Cardiac septum (tissue), 1 donor: ENCODE data around the gene N4BP2. TPM values are rescaled to one million over a fixed set of nuclear protein-coding genes. Genes with fewer than 3 reads are reported as not detected.
"Not testable (repeated sequence)": the region's sequence is repeated elsewhere in the genome, so short reads cannot be mapped to it uniquely, and the experiment has no call there.

Experiments used
- DNase-seq: peaks from one replicate; pipeline ENCODE4 v3.0.0-alpha.2; 2020; ENCODE audit warnings: low spot score
- intact Hi-C: fragments of 100-400 bp; cut with DNase I; formaldehyde crosslinking; loops from one replicate; pipeline ENCODE4 v1.14.0; 2022
- total RNA-seq: library from RNA; stranded (reverse); fragmentation: NEBNext Ultra II Directional; extraction: Animal tissue kit (Norgen Biotek cat#: 25700); gene quantifications from one replicate; pipeline ENCODE4 v1.2.1, GENCODE V29; 2021
- donor health status: DM: no; HTN: no; CAD: no.

N4BP2 gene
- total RNA-seq, 1 donor from 2014 or later, result 5.2 TPM

DNA sequence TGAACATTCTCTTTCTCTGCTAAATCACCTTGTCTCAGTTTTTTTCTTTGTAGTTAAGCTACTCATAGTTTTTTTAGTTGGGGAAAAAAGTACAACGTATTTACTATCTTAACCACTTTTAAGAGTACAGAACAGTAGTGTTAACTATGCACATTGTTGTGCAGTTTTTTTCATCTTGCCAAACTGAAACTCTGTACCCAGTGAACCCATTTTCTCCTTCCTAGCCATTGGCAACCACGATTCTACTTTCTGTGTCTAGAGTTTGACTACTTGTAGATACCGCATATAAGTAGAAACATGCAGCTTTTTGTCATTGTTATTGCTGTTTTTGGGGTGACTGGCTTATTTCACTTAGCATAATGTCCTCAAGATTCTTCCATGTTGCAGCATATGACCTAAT is 10.0 kb downstream of the N4BP2 start:
- DNase-seq, result no peak
- intact Hi-C loops, result no loop called here

DNA sequence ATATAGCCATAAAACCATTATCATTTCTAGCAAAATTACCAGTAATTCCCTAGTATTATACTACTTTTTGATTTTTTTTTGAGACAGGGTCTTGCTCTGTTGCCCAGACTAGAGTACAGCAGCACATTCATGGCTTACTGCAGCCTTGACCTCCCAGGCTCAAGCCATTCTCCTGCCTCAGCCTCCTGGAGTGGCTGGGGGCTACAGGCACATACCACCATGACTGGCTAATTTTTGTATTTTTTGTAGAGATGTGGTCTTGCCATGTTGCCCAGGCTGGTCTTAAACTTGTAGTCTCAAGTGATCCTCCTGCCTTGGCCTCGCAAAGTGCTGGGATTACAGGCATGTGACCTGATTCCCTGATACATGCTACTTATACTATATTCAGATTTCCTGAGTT is 13.7 kb downstream of the N4BP2 start:
- no peak for DNase-seq
- intact Hi-C loops, result no loop called here

GRCh38 chr4:40086421-40086820 is 29.8 kb downstream of the N4BP2 start:
- DNase-seq, result no peak
- intact Hi-C loops, result no loop called here

- DNase-seq, result no peak
- intact Hi-C loops, result no loop called here
Observed at GRCh38 chr4:40087799-40088366, 31.2 kb downstream of the N4BP2 start.

DNA sequence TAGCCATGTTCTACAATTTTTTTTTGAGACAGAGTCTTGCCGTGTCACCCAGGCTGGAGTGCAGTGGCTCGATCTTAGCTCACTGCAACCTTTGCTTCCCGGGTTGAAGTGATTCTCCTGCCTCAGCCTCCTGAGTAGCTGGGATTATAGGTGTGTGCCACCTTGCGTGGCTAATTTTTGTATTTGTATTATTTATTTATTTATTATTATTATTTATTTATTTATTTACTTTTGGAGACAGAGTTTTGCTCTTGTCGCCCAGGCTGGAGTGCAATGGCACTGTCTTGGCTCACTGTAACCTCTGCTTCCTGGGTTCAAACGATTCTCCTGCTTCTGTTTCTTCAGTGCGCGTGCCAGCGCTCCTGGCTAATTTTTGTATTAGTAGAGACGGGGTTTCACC is 36.8 kb downstream of the N4BP2 start:
- DNase-seq, intact Hi-C loops: not testable (repeated sequence)

DNA sequence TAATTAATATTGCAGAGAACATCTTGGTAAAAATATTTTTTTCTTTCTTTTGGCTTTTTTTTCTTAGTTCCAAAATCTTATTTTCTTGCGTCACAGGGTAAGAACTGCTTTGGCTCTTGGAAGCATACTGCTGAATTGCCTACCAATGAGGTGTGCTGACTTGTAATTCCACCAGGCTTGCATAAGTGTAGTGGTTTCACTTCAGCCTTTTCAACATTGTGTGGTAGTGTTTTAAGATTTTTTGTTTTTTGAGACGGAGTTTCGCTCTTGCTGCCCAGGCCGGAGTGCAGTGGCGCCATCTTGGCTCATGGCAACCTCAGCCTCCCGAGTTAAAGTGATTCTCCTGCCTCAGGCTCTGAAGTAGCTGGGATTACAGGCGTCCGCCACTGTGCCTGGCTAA is 42.4 kb downstream of the N4BP2 start:
- intact Hi-C loops, result no loop called here
- no peak for DNase-seq

DNA sequence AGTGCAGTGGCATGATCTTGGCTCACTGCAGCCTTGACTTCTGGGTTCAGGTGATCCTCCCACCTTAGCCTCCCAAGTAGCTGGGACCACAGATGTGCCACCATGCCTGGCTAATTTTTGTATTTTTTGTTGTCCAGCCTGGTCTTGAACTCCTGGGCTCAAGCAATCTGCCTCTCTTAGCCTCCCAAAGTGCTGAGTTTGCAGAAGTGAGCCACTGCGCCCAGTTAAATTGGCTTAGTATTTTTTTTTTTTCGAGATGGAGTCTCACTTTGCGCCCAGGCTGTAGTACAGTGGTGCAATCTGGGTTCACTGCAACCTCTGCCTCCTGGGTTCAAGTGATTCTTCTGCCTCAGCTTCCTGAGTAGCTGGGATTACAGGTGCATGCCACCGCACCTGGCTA is 50.5 kb downstream of the N4BP2 start:
- intact Hi-C loops, DNase-seq: not testable (repeated sequence)

GRCh38 chr4:40112027-40112792 is 55.6 kb downstream of the N4BP2 start:
- intact Hi-C loops, result no loop called here
- no peak for DNase-seq

GRCh38 chr4:40114206-40114605 is 57.6 kb downstream of the N4BP2 start:
- DNase-seq, result no peak
- intact Hi-C loops, result no loop called here

GRCh38 chr4:40118861-40119260 is 62.2 kb downstream of the N4BP2 start:
- intact Hi-C loops, result no loop called here
- no peak for DNase-seq

GRCh38 chr4:40119344-40119743 is 62.7 kb downstream of the N4BP2 start:
- intact Hi-C loops, result no loop called here
- DNase-seq, result no peak

DNA sequence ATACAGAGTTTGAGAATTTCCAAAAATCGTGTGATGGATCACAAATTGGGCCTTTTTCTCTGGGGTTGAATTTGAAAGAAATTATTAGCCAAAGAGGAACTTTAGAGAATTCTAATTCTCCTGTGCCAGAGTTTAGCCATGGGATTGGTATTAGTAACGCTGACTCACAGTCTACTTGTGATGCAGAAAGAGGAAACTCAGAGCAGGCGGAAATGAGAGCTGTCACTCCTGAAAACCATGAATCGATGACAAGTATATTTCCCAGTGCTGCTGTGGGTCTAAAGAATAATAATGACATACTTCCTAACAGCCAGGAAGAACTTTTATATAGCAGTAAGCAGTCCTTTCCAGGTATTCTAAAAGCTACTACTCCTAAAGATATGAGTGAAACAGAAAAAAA is 64.9 kb downstream of the N4BP2 start:
- no peak for DNase-seq
- intact Hi-C loops, result no loop called here

GRCh38 chr4:40122941-40123340 is 66.3 kb downstream of the N4BP2 start:
- intact Hi-C loops, result no loop called here

DNA sequence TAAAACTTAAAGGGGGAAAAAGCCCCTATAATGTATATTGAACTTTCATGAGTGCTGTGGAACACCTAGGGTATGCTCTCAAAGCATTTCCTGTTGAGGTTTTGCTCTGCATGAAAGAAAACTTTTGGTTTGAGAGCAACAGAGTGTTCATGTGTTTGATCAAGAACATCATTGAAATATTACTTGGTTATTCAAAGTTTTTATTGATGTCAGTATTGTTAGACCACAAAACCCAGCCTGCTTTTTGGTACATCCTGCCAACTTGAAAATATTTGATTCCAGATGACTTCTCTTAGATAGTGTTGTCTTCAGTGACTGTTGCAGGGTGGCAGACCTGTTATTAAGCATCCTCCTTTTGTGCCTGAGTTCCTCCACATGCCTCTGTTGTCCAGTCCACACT is 68.0 kb downstream of the N4BP2 start:
- no peak for DNase-seq
- intact Hi-C loops, result no loop called here

More at GRCh38 chr4:40122941-40123340, 66.3 kb downstream of the N4BP2 start:
- no peak for DNase-seq

GRCh38 chr4:40130401-40131036 is 73.9 kb downstream of the N4BP2 start:
- no peak for DNase-seq
- intact Hi-C loops, result no loop called here

GRCh38 chr4:40132816-40133215 is 76.2 kb downstream of the N4BP2 start:
- intact Hi-C loops, result no loop called here
- DNase-seq, result no peak

- no peak for DNase-seq
- intact Hi-C loops, result no loop called here
Observed at GRCh38 chr4:40134206-40134917, 77.7 kb downstream of the N4BP2 start.

- intact Hi-C loops, DNase-seq: not testable (repeated sequence)
Observed at GRCh38 chr4:40136202-40136601, 79.6 kb downstream of the N4BP2 start.

GRCh38 chr4:40140196-40140595 is 83.5 kb downstream of the N4BP2 start:
- intact Hi-C loops, result no loop called here
- no peak for DNase-seq

DNA sequence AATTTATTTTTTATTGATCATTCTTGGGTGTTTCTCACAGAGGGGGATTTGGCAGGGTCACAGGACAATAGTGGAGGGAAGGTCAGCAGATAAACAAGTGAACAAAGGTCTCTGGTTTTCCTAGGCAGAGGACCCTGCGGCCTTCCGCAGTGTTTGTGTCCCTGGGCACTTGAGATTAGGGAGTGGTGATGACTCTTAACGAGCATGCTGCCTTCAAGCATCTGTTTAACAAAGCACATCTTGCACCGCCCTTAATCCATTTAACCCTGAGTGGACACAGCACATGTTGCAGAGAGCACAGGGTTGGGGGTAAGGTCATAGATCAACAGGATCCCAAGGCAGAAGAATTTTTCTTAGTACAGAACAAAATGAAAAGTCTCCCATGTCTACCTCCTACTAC is 83.9 kb downstream of the N4BP2 start:
- intact Hi-C loops, DNase-seq: not testable (repeated sequence)
